Stimulated activated CD8-positive, alpha-beta memory T cell treated with anti-CD3 and anti-CD28 coated beads, Interleukin-7, amount 100 ng/mL, for 4 hours (primary cell): ENCODE results near the gene TMEM151B.

Experiments used
- DNase-seq, 2 donors: peaks; one replicate each; pipeline ENCODE4 v3.0.0-alpha.2; 2020; ENCODE audit warnings: low read depth in 2 of 2

Gene TMEM151B

GRCh38 chr6:44250718-44251123 is 19.5 kb upstream of the TMEM151B start:
- no peak for DNase-seq

- DNase-seq, result no peak
Observed at GRCh38 chr6:44251576-44252524, 18.4 kb upstream of the TMEM151B start.

GRCh38 chr6:44253307-44254101 is 16.7 kb upstream of the TMEM151B start:
- no peak for DNase-seq

- no peak for DNase-seq
Observed at GRCh38 chr6:44254191-44255104, 15.8 kb upstream of the TMEM151B start.

- no peak for DNase-seq
Observed at GRCh38 chr6:44255105-44255808, 15.0 kb upstream of the TMEM151B start.

- DNase-seq, result no peak
Observed at GRCh38 chr6:44255871-44256774, 14.1 kb upstream of the TMEM151B start.

- DNase-seq, result no peak
Observed at GRCh38 chr6:44256775-44257024, 13.6 kb upstream of the TMEM151B start.

GRCh38 chr6:44257025-44257752 is 13.1 kb upstream of the TMEM151B start, which contains the start of gene SLC35B2:
Gene SLC35B2 (minus strand): TSS chr6:44257528. CDS start chr6:44257410, 118 bp downstream.
- DNase-seq, result peak in 1 of 2 donors; percentile 59

GRCh38 chr6:44257753-44258324 is 12.4 kb upstream of the TMEM151B start:
- DNase-seq, result no peak

- no peak for DNase-seq
Observed at GRCh38 chr6:44258325-44258863, 11.9 kb upstream of the TMEM151B start.

GRCh38 chr6:44258921-44259320 is 11.3 kb upstream of the TMEM151B start:
- DNase-seq, result no peak

GRCh38 chr6:44260011-44260410 is 10.2 kb upstream of the TMEM151B start:
- no peak for DNase-seq

- DNase-seq, result no peak
Observed at GRCh38 chr6:44260451-44261297, 9.6 kb upstream of the TMEM151B start.

- DNase-seq, result no peak
Observed at GRCh38 chr6:44261581-44261980, 8.7 kb upstream of the TMEM151B start.

GRCh38 chr6:44262467-44263353 is 7.5 kb upstream of the TMEM151B start:
- no peak for DNase-seq

GRCh38 chr6:44263354-44264100 is 6.7 kb upstream of the TMEM151B start:
- DNase-seq, result no peak
